ENCODE data around the gene RPS6KA2. TPM values are rescaled to one million over a fixed set of nuclear protein-coding genes. Genes with fewer than 3 reads are reported as not detected.

The RPS6KA2 gene
- total RNA-seq, 1 donor from 2014 or later: 37.5 TPM

- TF ChIP-seq CTCF (IDR thresholded peaks at IDR 0.05; ENCODE audit: unreplicated experiment): no peak
- Mint-ChIP-seq H3K4me1 (ENCODE audit: low read depth) (no peaks in the 10 kb centered on the region), H3K27me3 (no peaks in the 10 kb centered on the region), H3K9me3 (ENCODE audit: low read depth) (no peaks in the 10 kb centered on the region), H3K36me3 (ENCODE audit: insufficient read depth) (peaks cover 16% of the 10 kb centered on the region), H3K4me3 (ENCODE audit: low read depth) (no peak overlapping the region), H3K27ac (peak overlapping the region; percentile 29)
- DNase-seq (ENCODE audit: low spot score, unreplicated experiment): no peak
Measured at GRCh38 chr6:166478782-166479592, 148.1 kb downstream of the RPS6KA2 start.

GRCh38 chr6:166477647-166478365, 149.2 kb downstream of the RPS6KA2 start:
- no peak for DNase-seq (ENCODE audit: low spot score, unreplicated experiment)
- peaks cover 14% of the 10 kb centered on the region for H3K36me3 Mint-ChIP-seq (ENCODE audit: insufficient read depth)
- no peak for TF ChIP-seq CTCF (IDR thresholded peaks at IDR 0.05; ENCODE audit: unreplicated experiment)
- no peak overlapping the region for H3K27ac Mint-ChIP-seq
- no peaks in the 10 kb centered on the region for H3K4me1 Mint-ChIP-seq (ENCODE audit: low read depth)
- no peak overlapping the region for H3K4me3 Mint-ChIP-seq (ENCODE audit: low read depth)
- H3K27me3 Mint-ChIP-seq: no peaks in the 10 kb centered on the region
- no peaks in the 10 kb centered on the region for H3K9me3 Mint-ChIP-seq (ENCODE audit: low read depth)

GRCh38 chr6:166476634-166477215, 150.3 kb downstream of the RPS6KA2 start:
- H3K4me1 Mint-ChIP-seq (ENCODE audit: low read depth): no peaks in the 10 kb centered on the region
- H3K9me3 Mint-ChIP-seq (ENCODE audit: low read depth): no peaks in the 10 kb centered on the region

GRCh38 chr6:166476061-166476591, 150.9 kb downstream of the RPS6KA2 start:
- Mint-ChIP-seq H3K27me3 (no peaks in the 10 kb centered on the region), H3K36me3 (ENCODE audit: insufficient read depth) (peaks cover 14% of the 10 kb centered on the region), H3K9me3 (ENCODE audit: low read depth) (no peaks in the 10 kb centered on the region), H3K27ac (no peak overlapping the region), H3K4me1 (ENCODE audit: low read depth) (no peaks in the 10 kb centered on the region), H3K4me3 (ENCODE audit: low read depth) (no peak overlapping the region)
- DNase-seq (ENCODE audit: low spot score, unreplicated experiment): no peak
- no peak for TF ChIP-seq CTCF (IDR thresholded peaks at IDR 0.05; ENCODE audit: unreplicated experiment)

More at GRCh38 chr6:166476634-166477215, 150.3 kb downstream of the RPS6KA2 start:
- Mint-ChIP-seq H3K27ac (no peak overlapping the region), H3K27me3 (no peaks in the 10 kb centered on the region), H3K36me3 (ENCODE audit: insufficient read depth) (peaks cover 14% of the 10 kb centered on the region), H3K4me3 (ENCODE audit: low read depth) (no peak overlapping the region)
- DNase-seq (ENCODE audit: low spot score, unreplicated experiment): no peak
- no peak for TF ChIP-seq CTCF (IDR thresholded peaks at IDR 0.05; ENCODE audit: unreplicated experiment)
